C4-2B (cell line): ENCODE results near the gene NAV1.

ENCODE experiments used
- CTCF ChIP-seq: fragments of 450-650 bp; conservative IDR thresholded peaks from 2 replicates; pipeline ENCODE4 v1.5.1; 2017; ENCODE audit warnings: mild to moderate bottlenecking
- ZFX ChIP-seq: fragments of 450-650 bp; IDR thresholded peaks from 2 replicates; pipeline ENCODE4 v1.6.1; 2017

DNA sequence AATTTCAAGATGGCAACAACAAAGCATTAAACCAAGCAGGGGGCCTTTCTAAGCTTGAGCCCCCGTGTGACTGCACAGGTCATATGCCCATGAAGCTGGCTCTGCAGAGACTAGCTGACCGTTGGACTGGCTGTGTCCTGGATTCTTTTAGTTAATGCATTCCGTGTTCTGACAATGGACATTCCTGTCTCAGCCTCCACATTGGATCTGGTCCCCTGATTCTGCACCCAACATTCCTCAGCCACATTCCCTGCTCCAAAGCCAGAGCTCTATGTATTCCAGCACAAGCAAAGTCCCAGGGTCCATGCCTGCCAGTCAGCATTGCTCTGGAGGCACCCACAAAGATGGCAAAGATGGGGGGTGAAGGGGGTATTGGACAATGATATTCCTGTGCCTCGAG, 5.1 kb upstream of the NAV1 start:
- TF ChIP-seq CTCF (no peak), ZFX (no peak)
